HG02623 (cell line): Measurements from ENCODE around the gene SCFD1.

Experiments
- ATAC-seq: cut with Tn5 transposase; IDR thresholded peaks from one replicate; pipeline ENCODE4 v1.9.1; 2021; ENCODE audit warnings: moderate library complexity; ENCODE audit not compliant: unreplicated experiment

The SCFD1 gene

DNA sequence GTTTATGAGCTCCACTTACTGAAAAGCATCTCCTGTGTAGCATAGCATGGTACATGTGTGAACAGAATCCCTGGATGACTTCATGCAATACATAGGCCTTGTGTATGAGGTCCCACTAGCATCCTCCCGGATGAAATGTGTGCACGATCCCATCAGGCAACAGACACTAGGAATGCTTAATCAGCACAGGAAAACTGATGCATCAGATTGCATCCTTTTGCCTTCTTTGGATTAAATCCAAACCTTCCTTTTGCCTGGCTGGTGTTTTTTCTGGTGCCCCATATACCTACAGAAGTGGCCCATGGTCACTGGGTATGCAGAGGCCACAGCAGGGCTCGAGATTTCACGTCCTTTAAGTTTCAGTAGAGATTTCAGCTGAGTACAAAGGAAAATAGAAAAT is 131.3 kb downstream of the SCFD1 start:
- no peak for ATAC-seq

DNA sequence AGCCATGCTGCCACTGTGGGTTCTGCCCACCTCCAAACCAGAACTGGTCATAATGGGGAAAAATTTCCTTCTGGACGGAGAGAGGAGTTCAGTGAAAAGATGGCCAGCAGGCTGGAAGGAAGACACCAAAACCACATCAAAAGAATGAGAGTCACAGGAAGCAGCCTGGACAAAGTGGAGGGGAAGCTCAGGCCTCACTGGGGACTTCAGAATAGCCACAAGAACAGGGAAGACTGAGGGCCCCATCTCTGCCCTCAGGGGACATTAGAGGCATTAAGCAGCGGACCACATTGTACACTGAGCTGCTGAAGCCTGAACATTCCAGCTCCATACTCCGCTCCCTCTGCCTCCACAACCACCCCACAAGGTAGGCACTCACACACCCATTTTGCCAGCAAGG is 132.7 kb downstream of the SCFD1 start:
- ATAC-seq = no peak

DNA sequence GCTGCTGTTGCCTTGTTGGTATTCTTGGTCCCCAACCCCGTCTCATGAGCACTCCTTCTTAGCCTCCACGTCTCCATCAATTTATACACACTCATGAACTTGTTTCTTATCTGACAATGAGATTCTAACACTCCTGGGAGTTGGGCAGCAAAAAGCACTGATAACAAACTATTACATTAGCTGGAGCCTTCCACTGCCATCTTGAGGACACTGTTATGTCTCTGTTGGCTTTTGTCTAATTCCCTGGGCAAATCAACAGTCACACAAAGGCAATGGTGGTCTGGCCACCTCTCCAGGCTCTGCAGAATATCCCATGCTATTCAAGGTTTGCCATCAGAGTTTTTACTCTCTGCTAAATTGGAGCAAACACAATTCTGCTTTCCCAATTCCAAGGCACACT is 134.5 kb downstream of the SCFD1 start:
- no peak for ATAC-seq

DNA sequence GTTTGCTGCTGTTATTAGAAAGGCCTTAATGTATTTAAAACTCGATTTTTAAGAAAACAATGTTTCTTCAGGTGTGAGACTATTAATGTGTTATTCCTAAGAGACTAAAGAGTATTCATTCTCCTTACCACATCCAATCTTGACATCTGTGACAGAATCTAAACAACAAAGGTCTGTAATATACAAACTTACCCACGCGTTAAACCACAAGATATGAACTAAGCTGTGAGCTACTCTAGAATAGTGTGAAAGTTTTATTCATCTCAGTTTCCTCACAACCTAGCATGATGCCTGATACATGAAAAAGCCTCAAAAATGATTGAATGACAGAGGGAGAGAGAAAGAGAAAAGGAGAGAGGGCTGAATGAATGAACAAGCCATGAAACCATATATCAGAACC is 135.0 kb downstream of the SCFD1 start:
- ATAC-seq = no peak

DNA sequence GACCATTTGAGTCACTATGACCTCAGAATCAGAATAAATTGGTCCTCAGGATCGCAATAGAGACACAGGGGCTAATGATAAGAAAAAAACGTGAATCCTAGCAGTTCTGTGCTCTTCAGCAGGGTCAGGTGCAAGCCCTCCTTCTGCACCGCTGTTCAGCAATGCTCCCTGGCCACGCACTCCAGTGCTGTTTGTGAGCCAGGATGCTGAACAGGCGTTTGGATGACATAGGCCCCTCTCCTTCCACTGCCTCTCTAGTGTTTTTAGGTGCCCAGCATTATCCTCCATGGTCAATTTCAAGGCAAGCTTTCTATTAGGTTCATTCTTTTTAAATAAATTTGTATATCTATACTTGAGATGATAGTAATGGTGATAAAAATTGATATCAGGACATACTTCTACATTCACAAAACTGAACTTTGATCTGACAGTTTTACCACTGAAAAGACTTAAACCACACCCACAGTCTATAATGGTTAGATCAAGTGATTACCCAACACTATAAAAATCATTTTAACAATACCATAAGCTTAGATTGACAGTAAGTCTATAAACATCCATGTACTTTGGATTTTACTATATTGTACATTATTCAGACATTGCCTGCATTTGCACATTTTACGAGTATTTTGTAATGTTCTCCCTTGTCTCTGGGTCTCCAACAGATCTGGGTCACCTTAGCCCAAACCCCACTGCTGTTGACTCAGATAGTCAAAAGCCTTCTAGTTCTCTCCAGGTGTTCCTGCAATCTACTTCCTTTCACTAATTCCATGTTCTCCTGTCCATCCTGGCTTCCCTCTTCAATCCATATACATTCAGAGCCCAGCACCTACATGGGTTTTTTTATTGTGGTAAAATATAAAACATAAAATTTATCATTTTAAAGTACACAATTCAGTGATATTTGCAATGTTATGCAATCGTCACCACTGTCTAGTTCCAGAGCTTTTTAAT is 137.3 kb downstream of the SCFD1 start:
- no peak for ATAC-seq

DNA sequence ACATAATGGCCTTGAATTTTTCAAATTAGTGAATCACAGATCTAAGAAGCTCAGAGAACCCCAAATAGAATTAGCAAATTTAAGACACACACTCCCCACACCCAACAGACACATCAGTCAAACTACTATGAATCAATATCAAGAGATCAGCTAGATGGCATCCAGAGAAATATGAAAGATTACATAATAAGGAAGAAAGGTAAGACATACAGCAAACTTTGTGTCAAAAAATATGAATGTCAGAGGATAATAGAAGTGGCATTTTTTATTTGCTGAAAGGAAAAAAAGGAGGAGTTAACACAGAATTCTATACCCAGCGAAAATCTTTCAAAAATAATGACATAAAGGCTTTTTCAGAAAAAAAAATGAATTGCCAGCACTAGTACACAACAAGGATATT is 141.8 kb downstream of the SCFD1 start:
- ATAC-seq = no peak

DNA sequence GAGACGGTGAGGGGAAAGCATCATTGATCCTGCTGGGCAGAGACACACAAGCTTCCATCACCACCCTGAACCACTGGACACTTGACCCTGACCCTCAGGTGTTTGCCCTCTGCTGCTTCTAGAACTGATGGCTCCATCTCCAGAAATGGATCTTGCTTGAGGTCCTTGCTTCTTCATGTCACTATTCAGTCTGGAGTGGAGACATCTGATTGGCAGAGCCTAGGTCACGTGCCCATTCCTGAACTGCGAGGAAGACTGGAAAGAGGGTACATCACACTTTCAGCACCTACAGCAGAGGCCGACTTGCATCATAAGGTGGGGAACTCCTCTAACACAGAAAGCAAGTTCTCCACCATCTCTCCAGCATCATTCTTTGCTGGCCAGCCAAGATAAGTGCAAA is 145.5 kb downstream of the SCFD1 start:
- ATAC-seq = no peak

DNA sequence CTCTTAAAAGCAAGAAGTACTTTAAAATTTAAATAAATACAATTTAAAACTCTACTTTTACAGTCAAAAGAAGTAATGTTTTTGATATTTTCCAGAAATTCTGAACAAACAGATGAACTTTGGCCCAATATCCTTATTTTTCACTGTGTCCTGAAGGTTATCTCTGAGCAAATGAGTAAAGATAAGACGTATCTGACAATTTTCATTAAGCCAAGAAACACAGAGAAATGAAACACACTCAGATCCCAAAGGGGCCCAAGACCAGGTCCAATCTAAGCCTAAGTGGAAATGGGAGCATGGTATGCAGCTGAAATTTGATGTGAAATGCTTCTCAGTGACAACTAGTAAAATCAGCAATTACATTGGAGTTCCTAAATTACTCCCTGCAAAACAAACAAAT is 146.7 kb downstream of the SCFD1 start:
- ATAC-seq = no peak

DNA sequence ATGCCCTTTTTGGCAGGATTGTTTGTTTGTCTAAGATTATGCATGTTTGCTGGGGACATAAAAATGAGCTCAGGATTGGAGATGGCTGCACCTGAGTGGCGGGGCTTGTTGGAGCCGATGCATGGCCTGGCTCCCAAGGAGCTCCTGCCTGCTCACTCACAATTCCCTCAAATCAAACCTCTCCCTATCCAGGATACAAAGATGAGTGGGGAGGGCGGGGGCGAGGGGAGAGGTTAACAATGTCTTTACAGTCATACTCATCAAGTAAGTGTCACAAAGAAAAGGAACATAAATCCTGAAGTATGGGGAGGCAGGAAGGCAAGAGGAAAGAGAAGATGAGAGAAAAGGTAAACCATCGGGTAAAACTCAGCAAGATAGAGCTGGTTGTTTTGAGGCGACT is 148.3 kb downstream of the SCFD1 start:
- no peak for ATAC-seq

DNA sequence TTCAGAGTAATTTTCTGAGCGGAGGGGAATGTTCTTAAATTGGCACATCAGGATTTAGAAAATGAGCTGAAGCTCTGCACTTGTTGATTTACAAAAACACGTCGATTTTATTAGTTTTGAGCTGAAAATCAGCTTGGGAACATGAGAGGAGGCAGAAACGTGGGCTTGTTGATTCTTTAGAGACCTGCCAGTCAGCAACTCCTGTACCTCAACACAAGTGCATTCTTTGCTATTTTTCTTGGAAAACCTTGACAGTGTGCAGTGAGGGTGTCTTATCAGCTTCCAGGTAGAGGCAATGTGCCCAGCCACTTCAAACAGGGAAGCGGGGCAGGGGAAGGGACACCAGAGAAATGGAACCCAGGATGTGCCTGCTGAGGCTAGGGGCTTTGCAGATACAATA is 149.5 kb downstream of the SCFD1 start:
- no peak for ATAC-seq

DNA sequence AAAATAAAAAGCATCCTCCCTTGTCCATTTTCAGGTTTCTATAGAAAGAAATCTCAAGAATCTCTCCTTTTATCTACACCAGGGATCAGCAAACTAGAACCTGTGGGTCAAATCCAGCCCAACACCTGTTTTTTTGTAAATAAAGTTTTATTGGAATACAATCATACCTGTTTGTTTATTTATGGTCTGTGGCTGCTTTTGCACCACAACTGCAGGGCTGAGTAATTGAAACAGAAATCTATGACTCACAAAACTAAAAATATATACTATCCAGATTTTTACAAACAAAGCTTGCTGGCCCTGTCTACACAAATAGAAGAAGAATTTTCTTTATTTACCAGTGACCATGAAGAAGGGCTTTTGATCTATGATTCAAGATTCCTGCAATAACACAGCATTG is 157.1 kb downstream of the SCFD1 start:
- ATAC-seq = no peak
